Activated T-helper 2 cell treated with anti-CD3 and anti-CD28 coated beads, Interferon-gamma antibody, Interleukin-2, Interleukin-4, amounts not matched to agents 10 μg/mL and 5 μg/mL and 100 μg/mL, durations not matched to agents 14 hours and 24 hours and 36 hours (primary cell): ENCODE measurements around the gene NELL1. TPM values are rescaled to one million over a fixed set of nuclear protein-coding genes. Genes with fewer than 3 reads are reported as not detected.

Source experiments
- DNase-seq: peaks from one replicate; pipeline ENCODE4 v3.0.0; 2021; ENCODE audit warnings: low spot score
- H3K27ac Mint-ChIP-seq: one replicate; pipeline ENCODE4 v1.8.0; 2021; ENCODE audit warnings: mixed read lengths
- H3K27me3 Mint-ChIP-seq: one replicate; pipeline ENCODE4 v1.8.0; 2021; ENCODE audit warnings: low read depth, mixed read lengths
- H3K36me3 Mint-ChIP-seq: one replicate; pipeline ENCODE4 v1.8.0; 2021; ENCODE audit warnings: low read depth, mixed read lengths
- H3K4me1 Mint-ChIP-seq: one replicate; pipeline ENCODE4 v1.8.0; 2021; ENCODE audit warnings: low read depth, mixed read lengths
- H3K4me3 Mint-ChIP-seq: one replicate; pipeline ENCODE4 v1.8.0; 2021; ENCODE audit warnings: low read depth, mild to moderate bottlenecking, moderate library complexity, mixed read lengths
- H3K9me3 Mint-ChIP-seq: one replicate; pipeline ENCODE4 v1.8.0; 2021; ENCODE audit warnings: mixed read lengths
- intact Hi-C: fragments of 100-400 bp; cut with micrococcal nuclease; formaldehyde crosslinking; loops from one replicate; pipeline ENCODE4 v1.15.1; 2023
- total RNA-seq: library from RNA; stranded (reverse); gene quantifications from 2 replicates; pipeline ENCODE4 v1.2.3, GENCODE V29; 2022

NELL1 gene
- total RNA-seq, 1 donor from 2014 or later = 0.07 TPM

- DNase-seq = no peak
- Mint-ChIP-seq H3K9me3 (no peaks in the 10 kb centered on the region), H3K4me1 (no peaks in the 10 kb centered on the region), H3K36me3 (no peaks in the 10 kb centered on the region), H3K4me3 (no peak overlapping the region), H3K27me3 (no peaks in the 10 kb centered on the region), H3K27ac (no peak overlapping the region)
- intact Hi-C loops = no loop called here
Measured at GRCh38 chr11:21612326-21612725, 942.9 kb downstream of the NELL1 start.

GRCh38 chr11:21614961-21615360, 945.6 kb downstream of the NELL1 start:
- H3K4me3 Mint-ChIP-seq = no peak overlapping the region
- no peaks in the 10 kb centered on the region for H3K27me3 Mint-ChIP-seq
- H3K27ac Mint-ChIP-seq = no peak overlapping the region
- peaks cover 5% of the 10 kb centered on the region for H3K9me3 Mint-ChIP-seq
- H3K4me1 Mint-ChIP-seq = no peaks in the 10 kb centered on the region
- H3K36me3 Mint-ChIP-seq = no peaks in the 10 kb centered on the region
- DNase-seq = no peak
- intact Hi-C loops = no loop called here

GRCh38 chr11:21615955-21616371, 946.6 kb downstream of the NELL1 start:
- H3K4me1 Mint-ChIP-seq = no peaks in the 10 kb centered on the region
- no peaks in the 10 kb centered on the region for H3K36me3 Mint-ChIP-seq
- intact Hi-C loops = no loop called here
- DNase-seq = no peak
- no peak overlapping the region for H3K27ac Mint-ChIP-seq
- H3K27me3 Mint-ChIP-seq = no peaks in the 10 kb centered on the region
- H3K4me3 Mint-ChIP-seq = no peak overlapping the region
- H3K9me3 Mint-ChIP-seq = peaks cover 8% of the 10 kb centered on the region

- H3K4me3 Mint-ChIP-seq = no peak overlapping the region
- peaks cover 1% of the 10 kb centered on the region for H3K4me1 Mint-ChIP-seq
- no peak for DNase-seq
- intact Hi-C loops = no loop called here
- H3K36me3 Mint-ChIP-seq = no peaks in the 10 kb centered on the region
- no peaks in the 10 kb centered on the region for H3K27me3 Mint-ChIP-seq
- H3K27ac Mint-ChIP-seq = no peak overlapping the region
- peaks cover 19% of the 10 kb centered on the region for H3K9me3 Mint-ChIP-seq
Measured at GRCh38 chr11:21622566-21622965, 953.2 kb downstream of the NELL1 start.

GRCh38 chr11:21622995-21623394, 953.6 kb downstream of the NELL1 start:
- no peak overlapping the region for H3K4me3 Mint-ChIP-seq
- H3K9me3 Mint-ChIP-seq = peaks cover 19% of the 10 kb centered on the region
- peaks cover 1% of the 10 kb centered on the region for H3K4me1 Mint-ChIP-seq
- no peak overlapping the region for H3K27ac Mint-ChIP-seq
- intact Hi-C loops = no loop called here
- H3K36me3 Mint-ChIP-seq = no peaks in the 10 kb centered on the region
- DNase-seq = no peak
- no peaks in the 10 kb centered on the region for H3K27me3 Mint-ChIP-seq

Other genes with a start within 250 kb of the NELL1 start
- not detected in 2 replicates for gene SLC6A5, start 70.0 kb upstream of the NELL1 start, total RNA-seq